Non-pigmented ciliary epithelial cell (primary cell): ENCODE results near the gene C1orf146.
A peak's percentile ranks its signal among the peaks of the same experiment; 100 is the strongest.
"Not testable (repeated sequence)": the region's sequence is repeated elsewhere in the genome, so short reads cannot be mapped to it uniquely, and the experiment has no call there.

ENCODE experiments used
- DNase-seq: peaks from one replicate; pipeline ENCODE4 v3.0.0-alpha.2; 2010; ENCODE audit warnings: low read depth

Gene C1orf146

DNA sequence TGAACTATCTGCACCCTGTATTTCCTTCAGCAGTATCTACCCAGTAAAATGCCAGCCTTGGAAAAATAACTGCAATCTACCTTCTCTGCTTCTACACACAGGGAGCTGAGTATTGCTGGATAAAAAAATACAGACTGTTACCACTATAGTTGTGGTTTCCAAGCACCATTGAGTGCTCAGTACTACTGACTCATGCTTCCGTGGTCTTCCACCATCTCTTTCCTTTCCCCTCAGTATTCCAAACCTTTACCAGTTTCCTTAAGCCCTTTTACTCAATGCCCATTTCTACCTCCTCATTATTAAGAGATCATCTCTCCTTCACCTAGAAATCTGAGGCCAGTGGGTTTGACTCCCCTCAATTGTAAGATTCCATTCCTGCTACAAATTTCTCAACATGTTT lies 57.2 kb downstream of the C1orf146 start:
- no peak for DNase-seq

DNA sequence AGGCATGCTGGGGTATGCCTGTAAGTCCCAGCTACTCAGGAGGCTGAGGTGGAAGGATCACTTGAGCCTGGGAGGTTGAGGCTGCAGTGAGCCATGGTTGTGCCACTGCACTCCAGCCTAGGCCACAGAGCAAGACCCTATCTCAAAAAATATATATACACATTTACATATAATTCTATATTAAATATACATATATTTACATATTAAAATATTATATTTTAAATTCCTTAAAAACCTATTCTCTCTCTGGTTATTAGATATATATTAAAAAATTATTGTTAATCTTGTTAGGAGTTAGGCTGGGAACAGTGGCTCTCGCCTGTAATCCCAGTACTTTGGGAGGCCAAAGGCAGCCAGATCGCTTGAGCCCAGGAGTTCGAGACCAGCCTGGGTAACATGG lies 58.4 kb downstream of the C1orf146 start:
- no peak for DNase-seq

DNA sequence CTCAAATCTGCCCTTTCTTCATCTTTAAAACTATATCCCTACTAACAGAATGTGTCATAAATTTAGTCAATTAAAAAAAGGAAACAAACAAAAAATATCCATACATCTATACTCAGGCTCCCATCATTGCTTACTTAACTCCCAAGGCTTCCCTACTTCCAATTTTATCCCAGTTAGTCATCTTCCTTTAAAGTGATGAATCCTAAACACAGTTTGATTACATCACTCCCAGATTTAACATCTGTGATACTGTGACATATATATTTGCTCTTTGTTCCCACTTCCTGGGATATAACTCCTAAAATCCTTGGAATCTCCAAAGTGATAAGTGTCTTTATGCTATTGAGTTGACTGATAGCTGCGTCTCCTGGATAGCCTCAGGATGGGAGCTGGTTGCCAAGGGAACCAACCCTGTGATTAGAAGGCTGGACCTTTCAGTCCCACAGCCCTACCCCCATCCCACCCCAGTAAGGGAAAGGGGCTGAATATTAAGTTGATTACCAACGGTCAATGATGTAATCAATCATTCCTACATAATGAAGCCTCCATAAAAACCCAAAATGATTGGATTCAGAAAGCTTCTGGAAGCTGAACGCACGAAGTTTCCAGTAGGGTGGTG lies 59.5 kb downstream of the C1orf146 start:
- DNase-seq, result peak; percentile 30

DNA sequence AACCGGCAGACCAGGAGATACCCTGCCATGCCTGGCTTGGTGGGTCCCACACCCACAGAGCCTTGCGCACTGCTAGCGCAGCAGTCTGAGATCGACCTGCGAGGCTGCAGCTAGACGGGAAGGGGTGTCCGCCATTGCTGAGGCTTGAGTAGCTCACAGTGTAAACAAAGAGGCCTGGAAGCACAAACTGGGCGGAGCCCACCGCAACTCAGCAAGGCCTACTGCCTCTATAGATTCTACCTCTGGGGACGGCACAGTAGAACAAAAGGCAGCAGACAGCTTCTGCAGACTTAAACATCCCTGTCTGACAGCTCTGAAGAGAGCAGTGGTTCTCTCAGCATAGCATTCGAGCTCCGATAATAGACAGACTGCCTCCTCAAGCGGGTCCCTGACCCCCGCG lies 62.1 kb downstream of the C1orf146 start:
- DNase-seq, result not testable (repeated sequence)

DNA sequence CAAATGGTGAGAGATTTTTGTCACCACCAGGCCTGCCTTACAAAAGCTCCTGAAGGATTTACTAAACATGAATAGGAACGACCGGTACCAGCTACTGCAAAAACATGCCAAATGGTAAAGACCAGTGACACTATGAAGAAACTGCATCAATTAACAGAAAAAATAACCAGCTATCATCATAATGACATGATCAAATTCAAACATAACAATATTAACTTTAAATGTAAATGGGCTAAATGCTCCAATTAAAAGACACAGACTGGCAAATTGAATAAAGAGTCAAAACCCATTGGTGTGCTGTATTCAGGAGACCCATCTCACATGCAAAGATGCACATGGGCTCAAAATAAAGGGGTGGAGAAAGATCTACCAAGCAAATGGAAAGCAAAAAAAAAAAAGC lies 63.7 kb downstream of the C1orf146 start:
- not testable (repeated sequence) for DNase-seq

DNA sequence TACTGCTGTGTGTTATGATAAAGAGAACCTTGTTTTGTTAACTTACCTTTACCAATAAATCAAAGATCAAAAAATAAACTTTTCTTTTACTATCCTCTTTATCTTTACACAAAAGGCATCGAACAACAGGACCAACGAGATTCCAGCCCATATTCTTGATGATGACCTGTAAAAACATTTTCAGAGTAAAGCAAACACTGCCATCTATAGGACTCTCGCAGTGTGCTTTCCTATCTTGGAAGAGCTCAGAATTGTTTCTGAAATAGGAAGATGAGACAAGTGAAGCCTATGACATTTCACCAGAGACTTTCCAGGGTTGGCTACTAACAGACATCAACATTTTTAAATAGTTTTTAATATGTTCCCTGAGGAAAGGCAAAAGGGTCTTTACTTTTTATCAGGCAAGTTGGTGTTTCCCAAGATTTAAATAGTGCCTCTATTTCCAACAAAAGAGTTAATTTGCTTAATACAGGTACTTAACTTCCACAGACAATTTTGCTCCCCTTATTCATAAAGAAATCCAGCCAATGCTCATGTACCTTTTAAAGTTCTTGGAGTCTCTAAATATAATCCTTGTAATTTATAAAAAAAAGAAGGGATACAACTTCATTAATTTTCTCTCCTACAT lies 73.8 kb downstream of the C1orf146 start:
- peak; percentile 15 for DNase-seq
